ENCODE measurements around the gene PURB. TPM values are rescaled to one million over a fixed set of nuclear protein-coding genes. Genes with fewer than 3 reads are reported as not detected.
A peak's percentile ranks its signal among the peaks of the same experiment; 100 is the strongest.

Gene PURB
- total and polyA plus RNA-seq, 5 experiments from 2014 or later = 2.0 to 28.1 (median 3.2) TPM

DNA sequence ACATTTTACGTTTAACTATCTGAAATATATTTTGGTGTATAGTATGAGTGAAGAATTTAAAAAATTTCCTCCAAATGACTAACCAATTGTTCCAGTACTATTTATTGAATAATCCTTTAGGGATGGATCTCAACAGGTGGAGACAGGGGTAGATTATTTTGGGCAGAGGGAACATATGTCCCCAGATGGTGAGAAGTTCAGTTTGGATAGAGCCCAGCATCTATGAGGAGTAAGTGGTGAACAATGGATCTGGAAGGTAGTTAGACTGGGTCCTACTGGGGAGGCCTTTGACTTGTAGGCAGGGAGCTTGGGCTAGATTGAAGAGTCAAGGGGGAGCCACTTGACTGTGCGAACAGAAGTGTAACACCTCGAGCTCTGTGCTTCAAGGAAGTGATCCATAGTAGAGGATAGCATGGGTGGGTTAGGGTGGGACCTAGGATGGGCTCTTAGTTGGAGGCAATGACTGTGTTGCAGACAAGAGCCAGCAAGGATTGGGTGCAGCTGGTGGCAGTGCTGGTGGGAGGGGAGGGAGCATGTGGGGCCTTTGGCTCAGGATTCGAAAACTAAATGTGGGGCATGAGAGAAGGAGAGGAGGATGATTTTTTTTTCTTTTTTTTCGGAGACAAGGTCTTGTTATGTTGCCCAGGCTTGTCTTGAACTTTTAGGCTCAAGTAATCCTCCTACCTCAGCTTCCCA is 3.9 kb upstream of the PURB start:
- POLR2A ChIA-PET = interaction anchor here (1.0 kb wide), 1 partner anchor 440 kb away, joined by 3 read pairs; no protein-coding TSS in a partner anchor
- peak overlapping the region in 9 of 10 donors; percentile 18 to 98 (median 78) for H3K27ac Mint-ChIP-seq
- no peak for DNase-seq
- H3K9me3 Mint-ChIP-seq = peaks cover 0 to 14% (median 0%) of the 10 kb centered on the region in 9 donors
- H3K4me1 Mint-ChIP-seq = peaks cover 20 to 46% (median 39%) of the 10 kb centered on the region in 4 donors
- H3K4me3 Mint-ChIP-seq = peak overlapping the region in 1 of 10 donors; percentile 14
- peaks cover 3 to 5% (median 3%) of the 10 kb centered on the region in 3 donors for H3K36me3 Mint-ChIP-seq
- no peak for ATAC-seq
- no peaks in the 10 kb centered on the region for H3K27me3 Mint-ChIP-seq

- ATAC-seq (no peak), DNase-seq (no peak)
- POLR2A ChIA-PET = interaction anchor here (0.7 kb wide), 1 partner anchor 34 kb away, joined by 3 read pairs; no protein-coding TSS in a partner anchor
- Mint-ChIP-seq H3K27me3 (no peaks in the 10 kb centered on the region), H3K27ac (peak overlapping the region; percentile 12 to 100 (median 62)), H3K9me3 (peaks cover 0 to 26% (median 0%) of the 10 kb centered on the region in 9 donors), H3K36me3 (peaks cover 4 to 12% (median 6%) of the 10 kb centered on the region in 3 donors), H3K4me3 (peak overlapping the region in 3 of 10 donors; percentile 26 to 54 (median 46)), H3K4me1 (peaks cover 17 to 60% (median 35%) of the 10 kb centered on the region in 4 donors)
These were observed 2.0 kb upstream of the PURB start for GRCh38 chr7:44887293-44887692.

DNA sequence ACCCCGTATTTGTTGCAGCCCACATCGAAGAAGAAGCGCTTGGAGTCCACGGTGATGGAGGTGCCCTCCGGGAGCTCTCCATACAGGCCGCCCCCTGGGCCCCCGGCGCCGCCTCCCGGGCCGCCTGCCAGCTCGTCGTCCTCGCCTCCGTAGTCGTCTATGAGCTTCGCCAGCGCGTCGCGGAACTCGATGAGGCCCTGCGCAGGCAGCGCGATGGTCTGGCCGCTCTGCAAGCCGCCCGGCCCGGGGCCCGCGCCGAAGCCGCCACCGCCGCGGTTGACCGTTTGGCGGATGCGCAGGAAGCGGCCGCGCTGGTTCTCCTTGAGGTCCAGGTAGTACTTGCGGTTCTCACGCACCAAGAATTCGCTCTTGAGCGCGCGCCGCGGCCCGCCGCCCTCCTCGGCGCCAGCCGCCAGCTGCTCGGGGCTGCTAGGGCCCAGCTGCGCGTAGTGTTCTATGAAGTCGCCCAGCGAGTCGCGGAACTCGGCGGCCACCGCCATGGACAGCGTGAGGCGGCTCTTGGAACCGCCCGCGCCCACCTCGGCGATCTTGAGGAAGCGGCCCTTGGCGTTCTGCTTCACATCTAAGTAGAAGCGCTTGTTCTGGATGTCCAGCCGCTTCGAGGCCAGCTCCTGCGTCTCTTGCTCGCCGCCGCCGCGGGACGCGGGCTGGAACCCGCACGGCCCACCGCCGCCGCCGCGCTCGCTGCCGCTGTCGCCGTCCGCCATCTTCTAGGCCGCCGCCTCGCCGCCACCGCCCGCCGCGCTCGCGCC is 523 bp downstream of the PURB start:
- DNase-seq (peak in 9 of 10 donors; percentile 16 to 74 (median 45)), ATAC-seq (peak; percentile 20 to 38)
- Mint-ChIP-seq H3K4me3 (peak overlapping the region; percentile 68 to 97 (median 79)), H3K27me3 (no peaks in the 10 kb centered on the region), H3K27ac (peak overlapping the region; percentile 60 to 100 (median 92)), H3K4me1 (peaks cover 5 to 66% (median 36%) of the 10 kb centered on the region in 4 donors), H3K9me3 (peaks cover 0 to 46% (median 10%) of the 10 kb centered on the region in 9 donors), H3K36me3 (peaks cover 9 to 25% (median 9%) of the 10 kb centered on the region in 3 donors)
- POLR2A ChIA-PET = interaction anchor here (0.6 to 3.1 kb wide), 34 partner anchors 10 to 958 kb away, joined by 3 to 37 read pairs (median 6); partner anchors contain the start of genes CCM2, H2AZ2, MYO1G and NUDCD3

- peak overlapping the region; percentile 60 to 100 (median 88) for H3K27ac Mint-ChIP-seq
- no peak for DNase-seq
- POLR2A ChIA-PET = interaction anchor here (0.7 to 3.1 kb wide), 22 partner anchors 9 to 958 kb away, joined by 3 to 37 read pairs (median 8); partner anchors contain the start of genes H2AZ2, MYO1G, NUDCD3 and OGDH
- ATAC-seq = no peak
- no peaks in the 10 kb centered on the region for H3K27me3 Mint-ChIP-seq
- peaks cover 5 to 70% (median 37%) of the 10 kb centered on the region in 4 donors for H3K4me1 Mint-ChIP-seq
- peak overlapping the region; percentile 68 to 90 (median 79) for H3K4me3 Mint-ChIP-seq
- H3K36me3 Mint-ChIP-seq = peaks cover 9 to 29% (median 9%) of the 10 kb centered on the region in 3 donors
- peaks cover 0 to 51% (median 10%) of the 10 kb centered on the region in 9 donors for H3K9me3 Mint-ChIP-seq
These were observed 1.2 kb downstream of the PURB start for GRCh38 chr7:44883961-44884620.

- Mint-ChIP-seq H3K27me3 (no peaks in the 10 kb centered on the region), H3K4me3 (peak overlapping the region in 4 of 10 donors; percentile 38 to 86 (median 69)), H3K27ac (peak overlapping the region in 1 of 10 donors; percentile 44), H3K36me3 (peaks cover 9 to 31% (median 9%) of the 10 kb centered on the region in 3 donors), H3K9me3 (peaks cover 0 to 60% (median 10%) of the 10 kb centered on the region in 9 donors), H3K4me1 (peaks cover 5 to 73% (median 36%) of the 10 kb centered on the region in 4 donors)
- no peak for ATAC-seq
- no peak for DNase-seq
- POLR2A ChIA-PET = interaction anchor here (0.6 to 2.3 kb wide), 2 partner anchors 18 to 34 kb away, joined by 6 to 8 read pairs; partner anchors contain the start of gene H2AZ2
These were observed 2.4 kb downstream of the PURB start for GRCh38 chr7:44882899-44883298.

- POLR2A ChIA-PET = interaction anchor here (1.1 to 2.3 kb wide), 2 partner anchors 12 to 33 kb away, joined by 3 to 8 read pairs; partner anchors contain the start of gene H2AZ2
- no peak for DNase-seq
- Mint-ChIP-seq H3K36me3 (peaks cover 9 to 31% (median 9%) of the 10 kb centered on the region in 3 donors), H3K4me1 (peaks cover 5 to 65% (median 36%) of the 10 kb centered on the region in 4 donors), H3K9me3 (peaks cover 0 to 70% (median 10%) of the 10 kb centered on the region in 9 donors), H3K27me3 (no peaks in the 10 kb centered on the region), H3K4me3 (peak overlapping the region in 3 of 10 donors; percentile 46 to 79 (median 62)), H3K27ac (peak overlapping the region in 1 of 10 donors; percentile 17)
- ATAC-seq = no peak
These were observed 3.7 kb downstream of the PURB start for GRCh38 chr7:44881610-44882009.

DNA sequence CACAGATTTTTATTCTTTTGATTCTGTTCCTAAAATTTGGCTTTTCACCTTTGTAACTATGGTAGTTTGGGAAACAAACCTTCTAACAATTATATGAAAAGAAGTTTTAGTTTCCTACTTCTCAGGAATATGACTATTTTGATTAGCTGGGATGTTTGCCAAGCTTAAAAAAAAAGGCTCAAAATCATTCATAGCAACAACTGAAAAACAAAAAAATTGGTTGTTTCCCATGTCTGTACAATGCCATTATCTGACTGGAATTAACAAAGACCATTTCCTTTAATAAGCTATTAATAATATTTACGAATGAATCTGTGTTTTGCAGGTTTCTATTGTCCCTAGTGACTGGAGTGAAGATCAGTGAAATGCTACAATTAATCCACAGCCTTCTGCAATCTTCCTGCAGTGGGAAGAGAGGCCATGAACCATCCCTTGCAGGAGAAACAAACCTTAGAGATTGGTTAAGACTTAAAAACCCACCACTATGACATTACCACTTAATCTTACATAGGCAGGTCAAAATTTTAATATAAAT is 4.2 kb downstream of the PURB start:
- Mint-ChIP-seq H3K36me3 (peaks cover 9 to 32% (median 9%) of the 10 kb centered on the region in 3 donors), H3K4me3 (peak overlapping the region in 8 of 10 donors; percentile 13 to 79 (median 56)), H3K27ac (peak overlapping the region in 5 of 10 donors; percentile 16 to 89 (median 19)), H3K4me1 (peaks cover 5 to 60% (median 35%) of the 10 kb centered on the region in 4 donors), H3K27me3 (no peaks in the 10 kb centered on the region), H3K9me3 (peaks cover 0 to 75% (median 10%) of the 10 kb centered on the region in 9 donors)
- DNase-seq = no peak
- POLR2A ChIA-PET = interaction anchor here (1.1 to 2.3 kb wide), 2 partner anchors 12 to 33 kb away, joined by 3 to 8 read pairs; partner anchors contain the start of gene H2AZ2
- no peak for ATAC-seq

DNA sequence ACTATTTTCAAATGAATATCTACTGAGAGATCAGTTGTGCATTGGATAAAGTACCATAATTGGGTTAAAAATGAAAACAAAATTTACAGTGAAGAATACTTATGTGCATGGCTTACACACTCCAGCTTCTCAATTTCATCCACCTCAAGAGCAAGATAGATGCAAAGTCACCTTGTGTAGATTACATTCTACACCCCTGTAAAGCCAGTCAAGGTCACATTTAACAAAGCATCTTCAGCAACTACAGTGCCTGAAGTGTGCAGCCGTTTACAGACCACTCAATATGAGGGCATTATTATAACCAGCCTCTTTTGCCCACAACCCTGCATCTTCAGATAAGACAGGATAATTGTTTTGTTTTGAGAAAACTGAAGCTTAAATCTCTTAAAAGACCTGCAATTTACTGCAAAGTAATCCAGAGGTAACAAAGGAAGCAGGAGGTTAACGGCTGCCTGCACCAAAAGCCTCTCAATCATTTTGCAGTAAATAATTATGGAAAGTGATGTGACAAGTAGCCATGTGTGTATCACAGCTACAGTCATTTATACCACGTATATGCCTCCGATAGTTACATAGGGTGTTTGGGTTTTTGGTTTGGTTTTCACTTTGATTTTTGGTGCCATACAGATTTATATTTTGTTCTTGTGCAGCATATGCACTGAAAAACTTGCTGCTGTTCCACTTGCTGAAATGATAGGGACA is 4.9 kb downstream of the PURB start:
- peak overlapping the region in 8 of 10 donors; percentile 6 to 79 (median 56) for H3K4me3 Mint-ChIP-seq
- DNase-seq (no peak), ATAC-seq (no peak)
- peaks cover 9 to 34% (median 9%) of the 10 kb centered on the region in 3 donors for H3K36me3 Mint-ChIP-seq
- H3K4me1 Mint-ChIP-seq = peaks cover 0 to 54% (median 28%) of the 10 kb centered on the region in 4 donors
- POLR2A ChIA-PET = interaction anchor here (2.3 kb wide), 1 partner anchor 32 kb away, joined by 8 read pairs; the partner anchor contains the start of gene H2AZ2
- H3K27me3 Mint-ChIP-seq = no peaks in the 10 kb centered on the region
- peak overlapping the region in 3 of 10 donors; percentile 17 to 89 (median 75) for H3K27ac Mint-ChIP-seq
- peaks cover 0 to 82% (median 10%) of the 10 kb centered on the region in 9 donors for H3K9me3 Mint-ChIP-seq

DNA sequence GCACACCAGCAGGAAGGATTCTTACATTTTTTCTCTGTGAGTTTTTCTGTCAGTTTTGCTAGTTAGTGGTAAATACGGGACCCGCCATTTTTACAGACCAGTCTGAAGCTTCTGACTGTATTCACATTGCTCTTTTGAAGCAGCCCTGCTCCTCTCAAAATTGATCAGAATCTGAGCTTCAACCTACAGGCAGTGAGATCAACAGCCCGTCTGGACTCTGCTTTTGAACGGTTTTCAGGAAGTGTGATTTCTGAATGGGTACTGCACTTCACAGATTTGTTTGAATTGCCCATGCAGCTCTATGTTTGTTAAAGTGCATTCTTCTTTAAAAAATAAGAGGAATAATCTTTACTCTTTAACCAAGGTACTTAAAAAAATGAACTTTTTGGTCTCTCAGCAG is 8.9 kb downstream of the PURB start:
- DNase-seq (no peak), ATAC-seq (no peak)
- H3K4me3 Mint-ChIP-seq = no peak overlapping the region
- H3K9me3 Mint-ChIP-seq = peaks cover 0 to 71% (median 9%) of the 10 kb centered on the region in 9 donors
- H3K36me3 Mint-ChIP-seq = peaks cover 3 to 22% (median 6%) of the 10 kb centered on the region in 3 donors
- POLR2A ChIA-PET = interaction anchor here (0.7 kb wide), 1 partner anchor 247 kb away, joined by 3 read pairs; no protein-coding TSS in a partner anchor
- peak overlapping the region in 2 of 10 donors; percentile 66 to 69 for H3K27ac Mint-ChIP-seq
- H3K27me3 Mint-ChIP-seq = no peaks in the 10 kb centered on the region
- peaks cover 0 to 24% (median 15%) of the 10 kb centered on the region in 4 donors for H3K4me1 Mint-ChIP-seq

DNA sequence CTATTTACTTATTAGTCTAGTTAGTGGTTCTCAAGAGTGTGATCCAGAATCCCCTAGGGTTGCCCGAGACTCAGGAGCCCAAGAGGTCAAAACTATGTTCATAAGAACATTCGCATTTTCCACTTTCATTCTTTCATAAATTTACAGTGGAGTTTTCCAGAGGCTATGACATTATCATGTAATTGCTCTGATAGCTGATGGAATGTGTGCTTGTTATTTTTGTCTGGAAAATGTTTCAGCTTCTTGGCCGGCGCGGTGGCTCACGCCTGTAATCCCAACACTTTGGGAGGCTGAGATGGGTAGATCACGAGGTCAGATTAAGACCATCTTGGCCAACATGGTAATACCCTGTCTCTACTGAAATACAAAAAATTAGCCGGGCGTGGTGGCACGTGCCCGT is 10.1 kb downstream of the PURB start:
- ATAC-seq (no peak), DNase-seq (no peak)
- Mint-ChIP-seq H3K4me3 (no peak overlapping the region), H3K9me3 (peaks cover 0 to 60% (median 5%) of the 10 kb centered on the region in 9 donors), H3K4me1 (peaks cover 0 to 13% (median 6%) of the 10 kb centered on the region in 4 donors), H3K36me3 (peaks cover 1 to 13% (median 4%) of the 10 kb centered on the region in 3 donors), H3K27ac (no peak overlapping the region), H3K27me3 (no peaks in the 10 kb centered on the region)
- POLR2A ChIA-PET = interaction anchor here (0.7 to 1.6 kb wide), 2 partner anchors 9 to 10 kb away, joined by 3 to 6 read pairs; partner anchors contain the start of gene PURB

Measured in naive thymus-derived CD8-positive, alpha-beta T cell (primary cell).